ENCODE measurements around the gene FPR2. TPM values are rescaled to one million over a fixed set of nuclear protein-coding genes. Genes with fewer than 3 reads are reported as not detected.

The FPR2 gene
- total and polyA plus RNA-seq, 2 of the 13 experiments (the other 11 are each of a cell fraction or from before 2014, with no cell fraction given), result not detected

DNA sequence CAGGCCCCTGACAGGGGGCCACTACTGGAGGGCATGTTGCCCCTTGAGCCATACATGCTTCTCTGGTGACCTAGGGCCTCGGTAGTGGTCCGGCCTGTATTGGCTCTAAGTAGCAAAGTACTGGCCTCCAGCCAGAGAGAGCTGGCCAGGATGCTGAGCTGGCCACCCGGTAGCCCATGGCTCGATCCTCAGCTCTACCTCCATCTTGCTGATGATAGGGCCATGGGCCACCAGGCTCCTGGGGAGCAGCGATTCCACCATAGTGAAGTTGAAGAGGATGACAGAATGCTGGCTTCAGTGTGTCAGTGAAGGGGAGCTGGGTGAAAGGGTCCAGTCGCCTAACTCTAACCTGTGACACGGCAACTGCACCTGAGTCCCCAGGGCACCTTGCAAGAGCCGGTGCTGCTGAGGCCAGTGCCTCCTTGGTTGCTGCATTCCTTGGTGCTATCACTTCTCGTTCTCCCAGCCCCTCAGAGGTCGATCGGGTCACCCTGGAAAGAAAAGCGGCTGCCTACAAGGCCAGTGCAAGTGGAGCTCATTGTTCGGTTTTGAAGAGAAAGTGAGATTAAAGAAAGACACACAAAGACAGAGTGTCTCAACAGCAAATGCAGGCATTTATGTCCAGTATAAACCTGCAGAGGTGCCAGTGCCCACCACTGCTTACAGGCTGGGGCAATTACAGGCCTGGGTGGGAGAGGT is 38.9 kb downstream of the FPR2 start:
- Histone ChIP-seq H3K4me3 (replicated peaks in 1 of 3; ENCODE audit: insufficient read depth in 1 of 3, low read depth in 2 of 3, low read length in 3 of 3) (peak overlapping the region in 1 of 3 experiments; percentile 5; a peak in 1 of 6 replicates), H3K9ac (ENCODE audit: insufficient read depth, low read depth, low read length) (no peak overlapping the region), H3K9me3 (ENCODE audit: low read length) (peaks cover 28% of the 10 kb centered on the region), H4K20me1 (ENCODE audit: insufficient read depth, low read length) (no peaks in the 10 kb centered on the region), H3K36me3 (replicated peaks in 1 of 2; ENCODE audit: control insufficient read depth in 1 of 2, insufficient read depth in 2 of 2, low read length in 2 of 2) (no peaks in the 10 kb centered on the region), H3K79me2 (ENCODE audit: insufficient read depth, low read length) (no peaks in the 10 kb centered on the region), H3K27ac (ENCODE audit: extremely low read length, insufficient read depth, low read length) (no peak overlapping the region), H3K4me1 (ENCODE audit: insufficient read depth, low read length) (peaks cover 23% of the 10 kb centered on the region), H3K4me2 (ENCODE audit: low read depth, low read length) (no peak overlapping the region), H2AFZ (ENCODE audit: low read length) (no peak overlapping the region), H3K27me3 (ENCODE audit: control insufficient read depth in 1 of 2, insufficient read depth in 2 of 2, low read length in 2 of 2) (no peaks in the 10 kb centered on the region)
- no peak for ATAC-seq
- CTCF ChIA-PET (ENCODE audit: low intra/inter-chr PET ratio, low total read pairs), result no interaction called here
- TF ChIP-seq NFE2 (CRISPR knock-in tag; IDR thresholded peaks at IDR 0.05), result no peak
- TF ChIP-seq, protein P1, sequence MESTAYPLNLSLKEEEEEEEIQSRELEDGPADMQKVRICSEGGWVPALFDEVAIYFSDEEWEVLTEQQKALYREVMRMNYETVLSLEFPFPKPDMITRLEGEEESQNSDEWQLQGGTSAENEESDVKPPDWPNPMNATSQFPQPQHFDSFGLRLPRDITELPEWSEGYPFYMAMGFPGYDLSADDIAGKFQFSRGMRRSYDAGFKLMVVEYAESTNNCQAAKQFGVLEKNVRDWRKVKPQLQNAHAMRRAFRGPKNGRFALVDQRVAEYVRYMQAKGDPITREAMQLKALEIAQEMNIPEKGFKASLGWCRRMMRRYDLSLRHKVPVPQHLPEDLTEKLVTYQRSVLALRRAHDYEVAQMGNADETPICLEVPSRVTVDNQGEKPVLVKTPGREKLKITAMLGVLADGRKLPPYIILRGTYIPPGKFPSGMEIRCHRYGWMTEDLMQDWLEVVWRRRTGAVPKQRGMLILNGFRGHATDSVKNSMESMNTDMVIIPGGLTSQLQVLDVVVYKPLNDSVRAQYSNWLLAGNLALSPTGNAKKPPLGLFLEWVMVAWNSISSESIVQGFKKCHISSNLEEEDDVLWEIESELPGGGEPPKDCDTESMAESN (CRISPR knock-in tag; conservative IDR thresholded peaks at IDR 0.05), result no peak
- no peak for TF ChIP-seq HOXA9 (CRISPR knock-in tag; IDR thresholded peaks at IDR 0.05; ENCODE audit: borderline replicate concordance)
- no peak for TF ChIP-seq DNMT3B (CRISPR knock-in tag; conservative IDR thresholded peaks at IDR 0.05)
- peak; percentile 26; the same call in 1 of the 2 replicates for TF ChIP-seq ZNF687 (CRISPR knock-in tag; IDR thresholded peaks at IDR 0.05)
- WGBS (ENCODE audit: low lambda C conversion rate), result 59% methylated on average over 6 of the region's 13 CpGs
- POLR2A ChIA-PET, result no interaction called here
- intact Hi-C loops (cut with micrococcal nuclease; ENCODE audit: unreplicated experiment) (no loop called here), in situ Hi-C loops (cut with HindIII; ENCODE audit: extremely low pct_ligation_motif_present, low pct_unique_long_range_greater_than_20kb) (no loop called here)
- no TSS peak for BruUV-seq (replicated peaks)
- DNase-seq (ENCODE audit: low spot score), result no peak
- no peak for FAIRE-seq

All from HepG2 (cell line).